Measurements from ENCODE around the gene C11orf97. TPM values are rescaled to one million over a fixed set of nuclear protein-coding genes. Genes with fewer than 3 reads are reported as not detected.

C11orf97 gene
- total RNA-seq, 1 experiment from 2014 or later, result not detected

DNA sequence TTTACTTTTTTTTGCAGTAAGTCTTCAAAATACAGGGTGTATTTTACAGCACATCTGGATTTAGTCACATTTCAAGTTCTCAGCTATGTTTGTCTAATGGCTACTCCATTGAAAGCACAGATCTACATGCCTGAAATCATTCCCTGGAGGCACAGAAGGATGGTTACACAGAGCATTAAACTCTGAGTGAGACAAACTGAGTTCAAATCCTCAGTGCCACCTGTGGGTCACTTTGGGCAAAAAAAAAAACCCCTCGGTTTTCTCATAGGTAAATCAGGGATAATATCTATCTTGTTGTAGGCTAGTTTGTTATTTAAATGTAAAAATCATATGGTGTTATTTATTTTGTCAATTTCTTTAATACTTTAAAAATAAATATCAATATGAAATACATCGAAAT is 10.7 kb upstream of the C11orf97 start:
- no CpG with 5 or more reads among the region's 2 CpGs for WGBS (ENCODE audit: extremely low coverage, insufficient read length, low lambda C conversion rate)
- Histone ChIP-seq H4K8ac (replicated peaks; ENCODE audit: insufficient read length, low read depth, low read length) (no peak overlapping the region), H3K23me2 (ENCODE audit: insufficient read length, low read depth, low read length, poor library complexity, severe bottlenecking) (no peaks in the 10 kb centered on the region), H3K4me2 (ENCODE audit: insufficient read depth, insufficient read length, low read length) (no peak overlapping the region), H2BK120ac (ENCODE audit: low read depth, low read length, poor library complexity, severe bottlenecking) (no peak overlapping the region), H3K23ac (ENCODE audit: insufficient read length, low read depth, low read length) (no peak overlapping the region), H2AK5ac (ENCODE audit: insufficient read length, low read length) (no peak overlapping the region), H3K4ac (ENCODE audit: low read depth, low read length) (no peak overlapping the region), H3K79me1 (ENCODE audit: insufficient read depth, low read depth, low read length, poor library complexity, severe bottlenecking) (no peaks in the 10 kb centered on the region), H3K9ac (ENCODE audit: extremely low read depth, insufficient read length, low read length) (no peak overlapping the region), H2BK20ac (ENCODE audit: low read depth, low read length, poor library complexity, severe bottlenecking) (no peak overlapping the region), H3K79me2 (ENCODE audit: insufficient read depth, low read length) (no peaks in the 10 kb centered on the region), H3K56ac (ENCODE audit: insufficient read length, low read depth, low read length) (no peak overlapping the region), H2BK12ac (ENCODE audit: insufficient read length, low read depth, low read length) (no peak overlapping the region), H4K91ac (ENCODE audit: insufficient read length, low read depth, low read length) (no peak overlapping the region), H2AFZ (ENCODE audit: low read length) (no peak overlapping the region), H3K9me3 (ENCODE audit: control insufficient read depth, low read depth, low read length) (no peaks in the 10 kb centered on the region), H3K4me1 (ENCODE audit: insufficient read depth, low read length) (no peaks in the 10 kb centered on the region), H2BK5ac (ENCODE audit: insufficient read length, low read length) (no peak overlapping the region), H3K27ac (ENCODE audit: insufficient read length, low read depth, low read length) (no peak overlapping the region), H3K27me3 (ENCODE audit: insufficient read depth, low read length) (no peaks in the 10 kb centered on the region), H3K14ac (ENCODE audit: insufficient read depth, low read length) (no peak overlapping the region), H2BK15ac (ENCODE audit: low read depth, low read length) (no peak overlapping the region), H3T11ph (ENCODE audit: low read length) (no peak overlapping the region), H4K5ac (ENCODE audit: insufficient read length, low read depth, low read length) (no peak overlapping the region), H4K20me1 (ENCODE audit: control insufficient read depth, insufficient read depth, insufficient read length) (no peaks in the 10 kb centered on the region), H3K18ac (ENCODE audit: insufficient read length, low read depth, low read length) (no peak overlapping the region)
- Mint-ChIP-seq H3K9me3 (no peaks in the 10 kb centered on the region), H3K27ac (no peak overlapping the region), H3K36me3 (ENCODE audit: insufficient read depth in 1 of 3, low read depth in 3 of 3) (peaks cover 0 to 22% (median 22%) of the 10 kb centered on the region in 3 experiments; a peak in 5 of 7 replicates), H3K4me3 (no peak overlapping the region), H3K27me3 (ENCODE audit: low read depth) (no peaks in the 10 kb centered on the region; the same call in none of the 2 replicates), H3K4me1 (no peaks in the 10 kb centered on the region)
- peak; percentile 41; the same call in 2 of the 3 replicates for TF ChIP-seq CTCF (conservative IDR thresholded peaks at IDR 0.05)
- DNase-seq, result no peak

Measured in H9 (cell line).